Neural progenitor cell (in vitro differentiated cells): ENCODE measurements around the gene TLX1.

Source experiments
- EZH2 ChIP-seq: fragments of 200-600 bp; sonication (generic); IDR thresholded peaks from 2 replicates; pipeline ENCODE4 v1.6.1; 2017; ENCODE audit warnings: antibody characterized with exemption, mild to moderate bottlenecking, moderate library complexity
- TF ChIP-seq, protein P1 (sequence below): fragments of 200-600 bp; sonication (generic); IDR thresholded peaks from 2 replicates; pipeline ENCODE4 v1.5.1; 2017; ENCODE audit warnings: antibody characterized with exemption, mild to moderate bottlenecking

DNA sequence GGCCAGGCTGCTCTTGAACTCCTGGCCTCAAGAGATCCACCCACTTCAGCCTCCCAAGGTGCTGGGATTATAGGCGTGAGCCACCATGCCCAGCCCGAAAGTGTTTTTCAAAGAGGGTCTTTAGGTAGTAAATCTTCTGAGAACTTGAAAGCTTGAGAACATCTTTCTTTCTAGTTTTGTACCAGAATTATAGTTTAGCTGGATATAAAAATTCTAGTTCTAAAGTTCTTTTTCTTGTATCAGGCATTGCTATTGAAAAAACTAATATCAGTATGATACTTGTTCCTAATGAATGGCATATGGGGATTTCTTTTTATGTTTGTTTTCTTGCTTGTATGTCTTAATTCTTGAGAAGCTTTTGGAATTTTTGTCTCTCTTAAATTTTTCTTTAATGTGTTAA lies 43.2 kb downstream of the TLX1 start:
- TF ChIP-seq, protein P1, sequence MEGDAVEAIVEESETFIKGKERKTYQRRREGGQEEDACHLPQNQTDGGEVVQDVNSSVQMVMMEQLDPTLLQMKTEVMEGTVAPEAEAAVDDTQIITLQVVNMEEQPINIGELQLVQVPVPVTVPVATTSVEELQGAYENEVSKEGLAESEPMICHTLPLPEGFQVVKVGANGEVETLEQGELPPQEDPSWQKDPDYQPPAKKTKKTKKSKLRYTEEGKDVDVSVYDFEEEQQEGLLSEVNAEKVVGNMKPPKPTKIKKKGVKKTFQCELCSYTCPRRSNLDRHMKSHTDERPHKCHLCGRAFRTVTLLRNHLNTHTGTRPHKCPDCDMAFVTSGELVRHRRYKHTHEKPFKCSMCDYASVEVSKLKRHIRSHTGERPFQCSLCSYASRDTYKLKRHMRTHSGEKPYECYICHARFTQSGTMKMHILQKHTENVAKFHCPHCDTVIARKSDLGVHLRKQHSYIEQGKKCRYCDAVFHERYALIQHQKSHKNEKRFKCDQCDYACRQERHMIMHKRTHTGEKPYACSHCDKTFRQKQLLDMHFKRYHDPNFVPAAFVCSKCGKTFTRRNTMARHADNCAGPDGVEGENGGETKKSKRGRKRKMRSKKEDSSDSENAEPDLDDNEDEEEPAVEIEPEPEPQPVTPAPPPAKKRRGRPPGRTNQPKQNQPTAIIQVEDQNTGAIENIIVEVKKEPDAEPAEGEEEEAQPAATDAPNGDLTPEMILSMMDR = no peak
- no peak for TF ChIP-seq EZH2
